ENCODE results near the gene ZNF536. TPM values are rescaled to one million over a fixed set of nuclear protein-coding genes. Genes with fewer than 3 reads are reported as not detected.

ZNF536 gene
- total and polyA plus RNA-seq, 10 of the 15 experiments (the other 5 are each of a cell fraction or from before 2014, with no cell fraction given), result not detected

- POLR2A ChIA-PET, result no interaction called here
- Histone ChIP-seq H3K4me1 (ENCODE audit: control insufficient read depth, insufficient read depth, low read length) (no peaks in the 10 kb centered on the region), H3K4me3 (no peak overlapping the region), H4K20me1 (ENCODE audit: control insufficient read depth, insufficient read depth) (no peaks in the 10 kb centered on the region), H3K27me3 (replicated peaks in 1 of 2; ENCODE audit: control insufficient read depth in 2 of 2, insufficient read depth in 2 of 2, low read length in 1 of 2) (0 out of 4 replicates have a peak, but pooled peaks cover 0 to 2% of the 10 kb centered on the region in 2 experiments), H3K9me3 (replicated peaks; ENCODE audit: control insufficient read depth, insufficient read depth, low read length) (no peaks in the 10 kb centered on the region), H3K4me2 (ENCODE audit: control insufficient read depth, insufficient read depth) (no peak overlapping the region), H2AFZ (ENCODE audit: control insufficient read depth, low read depth, low read length) (no peak overlapping the region), H3K9ac (ENCODE audit: control insufficient read depth, insufficient read depth, low read length) (no peak overlapping the region), H3K27ac (ENCODE audit: control insufficient read depth, insufficient read depth) (no peak overlapping the region), H3K36me3 (ENCODE audit: control insufficient read depth in 2 of 2, insufficient read depth in 2 of 2, low read length in 1 of 2) (no peaks in the 10 kb centered on the region), H3K79me2 (ENCODE audit: control insufficient read depth, insufficient read depth, low read length) (no peaks in the 10 kb centered on the region)
- in situ Hi-C loops (cut with MboI), result no loop called here
- CTCF ChIA-PET, result no interaction called here
- SMC1A ChIA-PET (ENCODE audit: uncharacterized antibody, unreplicated experiment), result no interaction called here
- BruUV-seq (replicated peaks), result no TSS peak
- 0% methylated on average over 4 of the region's 4 CpGs for WGBS (ENCODE audit: insufficient coverage, insufficient replicate concordance, low lambda C conversion rate, missing lambda C conversion rate)
- FAIRE-seq (no peak), DNase-seq (ENCODE audit: low read depth, low spot score) (no peak), ATAC-seq (no peak)
- TF ChIP-seq RCOR1 (conservative IDR thresholded peaks at IDR 0.05; ENCODE audit: low read depth, low read length), result no peak
- TF ChIP-seq SUPT20H (IDR thresholded peaks at IDR 0.05; ENCODE audit: borderline replicate concordance, control insufficient read depth, low read depth, low read length), result no peak
- no peak for TF ChIP-seq HSF1 (IDR thresholded peaks at IDR 0.05; ENCODE audit: low read depth, low read length)
- no peak for TF ChIP-seq CREM (IDR thresholded peaks at IDR 0.05; ENCODE audit: low read depth)
- RAD21 ChIA-PET (ENCODE audit: unreplicated experiment), result no interaction called here
- intact Hi-C loops (cut with micrococcal nuclease; ENCODE audit: unreplicated experiment), result no loop called here
These were observed 41.9 kb upstream of the ZNF536 start for GRCh38 chr19:30330266-30330665.

DNA sequence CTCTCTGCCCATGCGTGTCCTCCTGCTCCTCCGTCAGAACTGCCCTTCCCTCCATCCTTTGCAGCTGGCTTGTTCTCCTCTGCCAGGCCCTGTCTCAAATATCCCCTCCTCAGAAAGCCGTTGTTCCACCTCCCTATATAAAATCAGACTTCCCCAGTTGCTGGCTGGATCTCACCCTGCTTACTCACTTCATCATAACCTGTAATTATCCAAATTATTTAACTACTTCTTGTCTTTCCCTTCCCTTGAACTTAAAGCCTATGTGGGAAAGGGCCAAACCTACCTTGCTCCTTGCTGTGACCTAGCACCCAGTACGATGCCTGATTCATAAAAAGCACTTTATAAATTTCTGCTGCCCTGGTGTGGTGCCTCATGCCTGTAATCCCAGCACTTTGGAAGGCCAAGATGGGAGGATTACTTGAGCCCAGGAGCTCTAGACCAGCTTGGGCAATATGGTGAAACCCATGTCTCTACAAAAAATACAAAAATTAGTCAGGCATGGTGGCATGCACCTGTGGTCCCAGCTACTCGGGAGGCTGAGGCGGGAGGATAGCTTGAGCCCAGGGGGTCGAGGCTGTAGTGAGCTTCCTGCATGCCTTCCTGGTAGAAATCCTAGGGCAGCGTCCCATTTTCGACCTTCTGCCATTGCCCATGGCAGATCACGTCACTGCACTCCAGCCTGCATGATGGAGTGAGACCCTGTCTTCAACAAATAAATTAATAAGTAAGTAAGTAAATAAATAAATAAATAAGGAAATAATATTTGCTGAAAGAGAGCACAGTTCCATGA lies 39.5 kb upstream of the ZNF536 start:
- DNase-seq (ENCODE audit: low read depth, low spot score) (no peak), ATAC-seq (no peak), FAIRE-seq (no peak)
- no peak overlapping the region for H3K9ac ChIP-seq (ENCODE audit: control insufficient read depth, insufficient read depth, low read length)
- in situ Hi-C loops (cut with MboI) (no loop called here), intact Hi-C loops (cut with micrococcal nuclease; ENCODE audit: unreplicated experiment) (no loop called here)
- no peak overlapping the region for H2AFZ ChIP-seq (ENCODE audit: control insufficient read depth, low read depth, low read length)
- BruUV-seq (replicated peaks), result no TSS peak
- no peak overlapping the region for H3K4me2 ChIP-seq (ENCODE audit: control insufficient read depth, insufficient read depth)
- SMC1A ChIA-PET (ENCODE audit: uncharacterized antibody, unreplicated experiment), result no interaction called here
- RAD21 ChIA-PET (ENCODE audit: unreplicated experiment), result no interaction called here
- no peaks in the 10 kb centered on the region for H3K36me3 ChIP-seq (ENCODE audit: control insufficient read depth in 2 of 2, insufficient read depth in 2 of 2, low read length in 1 of 2)
- no peak for TF ChIP-seq NFIC (IDR thresholded peaks at IDR 0.05; ENCODE audit: low read depth, low read length)
- no peak for TF ChIP-seq PML (IDR thresholded peaks at IDR 0.05; ENCODE audit: low read length)
- H4K20me1 ChIP-seq (ENCODE audit: control insufficient read depth, insufficient read depth), result no peaks in the 10 kb centered on the region
- no peaks in the 10 kb centered on the region for H3K9me3 ChIP-seq (replicated peaks; ENCODE audit: control insufficient read depth, insufficient read depth, low read length)
- H3K27me3 ChIP-seq (replicated peaks in 1 of 2; ENCODE audit: control insufficient read depth in 2 of 2, insufficient read depth in 2 of 2, low read length in 1 of 2), result 0 out of 4 replicates have a peak, but pooled peaks cover 0 to under 1% of the 10 kb centered on the region in 2 experiments
- no peak overlapping the region for H3K27ac ChIP-seq (ENCODE audit: control insufficient read depth, insufficient read depth)
- no peak overlapping the region for H3K4me3 ChIP-seq
- no peaks in the 10 kb centered on the region for H3K79me2 ChIP-seq (ENCODE audit: control insufficient read depth, insufficient read depth, low read length)
- H3K4me1 ChIP-seq (ENCODE audit: control insufficient read depth, insufficient read depth, low read length), result no peaks in the 10 kb centered on the region
- 8% methylated on average over 10 of the region's 10 CpGs for WGBS (ENCODE audit: insufficient coverage, insufficient replicate concordance, low lambda C conversion rate, missing lambda C conversion rate)
- POLR2A ChIA-PET, result no interaction called here
- CTCF ChIA-PET, result no interaction called here
